Non-pigmented ciliary epithelial cell (primary cell): ENCODE data around the gene RPS23.

Experiments used
- DNase-seq: peaks from one replicate; pipeline ENCODE4 v3.0.0-alpha.2; 2010; ENCODE audit warnings: low read depth

Gene RPS23

DNA sequence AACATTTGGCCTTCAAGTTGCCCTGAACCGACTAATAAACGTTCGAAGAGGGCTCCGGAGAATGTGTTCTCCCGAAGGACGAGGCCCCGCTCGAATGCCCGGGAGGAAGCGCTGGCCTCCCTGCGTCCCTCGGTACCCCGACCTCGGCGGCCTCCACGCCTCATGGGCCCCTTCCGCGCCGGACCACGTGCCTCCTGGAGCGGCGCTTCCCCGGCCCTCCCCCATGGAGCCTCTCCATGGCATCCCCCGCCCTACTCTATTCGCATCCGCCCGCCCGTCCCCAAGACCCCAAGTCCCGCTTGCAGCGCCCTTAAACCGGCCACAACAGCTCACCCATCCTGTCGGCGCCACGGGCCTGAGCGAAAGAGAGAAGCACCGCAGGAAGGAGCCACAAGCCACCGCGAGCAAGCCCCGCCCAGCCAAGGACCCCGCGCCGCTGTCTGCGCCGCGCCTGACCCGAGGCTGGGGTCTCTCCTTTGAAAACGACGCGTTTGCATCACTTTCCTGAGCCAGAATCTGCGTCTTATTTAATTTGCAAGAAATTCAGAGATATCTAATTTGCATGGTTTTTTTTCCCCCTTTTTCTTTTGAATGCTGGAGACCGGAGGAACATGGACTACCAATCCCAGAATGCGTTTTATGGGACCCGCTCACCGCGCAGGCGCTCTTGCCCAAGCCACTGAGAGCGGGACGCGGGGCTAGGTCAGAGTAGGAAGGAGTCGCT lies at the start of gene RPS23:
Gene RPS23 (minus strand): TSS at position 368 of the 724 bp plus-strand sequence. CDS start 31 bp downstream, at position 337.
- peak; percentile 61 for DNase-seq

DNA sequence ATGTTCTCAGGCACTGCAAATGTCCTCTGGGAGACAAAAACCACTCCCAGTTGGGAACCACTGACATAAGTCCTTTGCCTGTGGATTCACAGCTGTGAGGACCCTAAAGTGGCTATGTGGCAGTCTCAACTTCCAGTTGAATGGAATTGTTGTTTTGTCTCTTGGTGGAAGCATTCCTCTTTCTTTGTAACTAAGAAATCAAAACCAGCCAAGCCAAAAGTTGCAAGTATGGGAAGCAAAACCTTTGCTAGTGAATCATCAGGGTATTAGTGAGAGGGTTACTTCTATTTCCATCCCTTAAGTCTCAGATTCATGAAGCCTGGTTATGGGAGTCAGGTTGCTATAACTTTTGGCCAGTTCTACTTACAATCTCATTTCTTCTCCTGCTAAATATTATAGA lies 49.8 kb upstream of the RPS23 start:
- DNase-seq: no peak

GRCh38 chr5:82325996-82326395 lies 47.8 kb upstream of the RPS23 start:
- no peak for DNase-seq

- no peak for DNase-seq
Measured at GRCh38 chr5:82325155-82325554, 47.0 kb upstream of the RPS23 start.

- no peak for DNase-seq
Measured at GRCh38 chr5:82320966-82321365, 42.8 kb upstream of the RPS23 start.

- no peak for DNase-seq
Measured at GRCh38 chr5:82319651-82320376, 41.7 kb upstream of the RPS23 start.

GRCh38 chr5:82319192-82319591 lies 41.0 kb upstream of the RPS23 start:
- DNase-seq: no peak

DNA sequence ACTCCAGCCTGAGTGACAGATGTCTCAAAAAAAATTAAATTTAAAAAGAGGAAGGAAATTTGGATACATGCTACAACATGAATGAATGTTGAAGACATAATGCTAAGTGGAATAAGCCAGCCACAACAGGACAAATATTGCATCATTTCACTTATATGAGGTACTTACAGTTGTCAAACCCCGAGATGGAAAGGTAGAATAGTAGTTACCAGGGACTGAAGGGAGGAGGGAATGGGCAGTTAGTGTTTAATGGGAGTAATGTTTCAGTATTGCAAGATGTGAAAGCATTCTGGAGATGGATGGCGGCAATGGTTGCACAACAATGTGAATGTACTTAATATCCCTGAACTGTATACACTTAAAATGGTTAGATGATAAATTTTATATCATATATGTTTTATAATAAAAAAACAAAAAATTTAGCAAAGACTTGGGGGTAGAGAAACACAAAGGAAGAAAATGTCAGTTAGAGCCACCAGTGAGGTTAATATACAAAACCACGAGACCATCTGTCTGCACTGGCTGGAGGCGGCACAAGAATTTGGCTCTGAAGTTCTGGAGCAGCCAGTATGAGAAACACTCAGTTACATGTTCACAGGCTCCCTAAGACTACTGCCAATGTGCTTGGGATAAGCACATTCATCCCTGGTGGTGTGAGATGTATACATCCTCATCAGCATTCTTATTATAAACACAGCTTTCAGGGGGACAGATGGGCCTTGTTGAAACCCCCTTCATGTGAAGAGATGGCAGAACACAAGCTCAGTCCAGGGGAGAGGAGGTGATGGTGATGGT lies 37.0 kb upstream of the RPS23 start:
- DNase-seq: no peak

GRCh38 chr5:82313016-82313415 lies 34.9 kb upstream of the RPS23 start:
- no peak for DNase-seq

DNA sequence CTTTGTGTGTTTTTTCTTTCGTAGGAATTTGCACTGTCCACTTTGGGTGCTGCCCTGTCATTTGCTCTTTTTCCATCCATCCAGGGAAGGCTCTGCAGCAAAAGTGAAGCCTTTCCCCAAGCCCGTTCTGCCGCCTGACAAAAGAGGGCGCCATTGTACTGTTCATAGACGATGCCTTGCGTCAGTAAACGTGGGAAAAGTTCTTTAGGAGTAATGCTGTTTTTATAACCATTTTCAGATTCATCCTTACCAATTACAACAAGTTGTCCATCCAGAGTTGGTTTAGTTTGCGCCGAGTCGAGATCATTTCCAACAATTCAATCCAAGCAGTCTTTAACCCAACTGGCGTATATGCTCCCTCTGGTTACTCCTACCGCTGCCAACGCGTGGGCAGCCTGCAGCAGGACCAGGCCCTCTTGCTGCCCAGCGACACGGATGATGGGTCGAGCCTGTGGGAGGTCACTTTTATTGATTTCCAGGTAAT lies 34.3 kb upstream of the RPS23 start:
- DNase-seq: peak; percentile 37

DNA sequence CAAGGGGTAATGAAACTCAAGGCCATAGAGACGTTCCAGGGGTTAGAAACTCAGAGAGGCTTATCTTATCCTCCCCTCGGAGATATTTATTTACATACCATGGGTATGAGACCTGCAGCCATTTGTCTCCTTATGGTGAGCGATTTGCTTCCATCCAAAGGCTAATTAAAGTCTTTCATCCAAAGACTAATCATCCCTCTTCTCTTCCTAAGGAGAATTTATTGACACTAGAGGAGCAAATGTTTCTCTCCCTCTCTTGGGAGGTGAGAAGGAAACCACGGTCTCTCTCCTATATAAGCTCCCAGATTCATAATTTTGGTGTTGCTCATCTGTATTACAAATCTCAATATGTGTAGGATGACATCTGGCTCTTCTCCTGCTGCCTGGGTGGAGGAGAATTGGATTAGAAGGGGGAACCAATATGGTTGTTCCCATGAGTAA lies 31.0 kb upstream of the RPS23 start:
- no peak for DNase-seq

- DNase-seq: no peak
Measured at GRCh38 chr5:82308416-82308815, 30.3 kb upstream of the RPS23 start.

GRCh38 chr5:82307451-82307850 lies 29.3 kb upstream of the RPS23 start:
- no peak for DNase-seq

GRCh38 chr5:82306151-82306550 lies 28.0 kb upstream of the RPS23 start:
- DNase-seq: no peak

- no peak for DNase-seq
Measured at GRCh38 chr5:82301190-82301589, 23.0 kb upstream of the RPS23 start.

- no peak for DNase-seq
Measured at GRCh38 chr5:82298668-82299067, 20.5 kb upstream of the RPS23 start.

GRCh38 chr5:82297711-82298110 lies 19.6 kb upstream of the RPS23 start:
- DNase-seq: no peak

GRCh38 chr5:82296929-82297328 lies 18.8 kb upstream of the RPS23 start:
- no peak for DNase-seq

DNA sequence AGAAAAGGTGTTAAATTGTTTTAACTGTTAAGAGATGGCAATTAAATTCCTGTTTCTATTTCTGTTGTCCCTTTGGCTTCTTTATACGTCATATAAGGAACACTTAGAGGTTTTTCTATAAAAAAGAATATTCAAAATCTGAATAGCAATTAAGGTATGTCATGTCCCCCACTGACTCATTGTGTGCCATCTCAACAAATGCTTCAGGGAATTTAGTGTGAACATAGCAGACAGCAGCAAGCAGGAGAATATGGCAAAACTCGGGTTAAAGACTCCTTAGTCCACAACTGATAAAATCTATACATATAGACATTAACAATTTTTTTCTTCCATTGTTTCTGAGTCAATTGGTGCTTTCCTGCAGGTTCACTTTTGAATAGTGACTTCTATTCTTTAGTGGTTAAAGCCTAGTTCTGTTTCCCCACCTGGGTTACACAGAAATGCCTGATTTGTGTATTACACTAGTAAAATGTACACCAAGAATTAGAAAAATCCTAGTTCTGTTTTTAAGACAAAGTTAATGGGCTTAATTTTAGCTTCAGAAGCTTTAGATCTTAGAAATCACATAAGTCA lies 17.9 kb upstream of the RPS23 start:
- no peak for DNase-seq

- no peak for DNase-seq
Measured at GRCh38 chr5:82295144-82295543, 17.0 kb upstream of the RPS23 start.

DNA sequence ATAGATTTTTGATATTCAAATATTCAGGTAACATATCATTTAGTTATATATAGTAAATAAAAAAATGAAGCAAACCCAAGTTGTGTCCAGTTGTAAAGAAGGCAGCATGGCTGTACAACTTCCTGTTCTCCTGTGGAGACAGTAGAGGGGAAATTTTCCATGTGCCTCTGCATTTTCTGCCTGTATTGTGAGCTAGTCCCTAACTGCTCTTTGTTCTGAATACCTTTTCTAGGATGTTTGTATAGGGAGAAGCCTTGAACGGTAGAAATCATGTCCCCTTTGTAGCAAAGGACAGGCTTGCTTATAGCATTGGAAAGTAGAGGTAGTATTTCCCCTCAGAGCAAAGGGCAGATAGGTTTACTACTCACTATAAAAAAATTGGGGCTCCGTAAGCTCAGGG lies 13.3 kb upstream of the RPS23 start:
- DNase-seq: no peak

DNA sequence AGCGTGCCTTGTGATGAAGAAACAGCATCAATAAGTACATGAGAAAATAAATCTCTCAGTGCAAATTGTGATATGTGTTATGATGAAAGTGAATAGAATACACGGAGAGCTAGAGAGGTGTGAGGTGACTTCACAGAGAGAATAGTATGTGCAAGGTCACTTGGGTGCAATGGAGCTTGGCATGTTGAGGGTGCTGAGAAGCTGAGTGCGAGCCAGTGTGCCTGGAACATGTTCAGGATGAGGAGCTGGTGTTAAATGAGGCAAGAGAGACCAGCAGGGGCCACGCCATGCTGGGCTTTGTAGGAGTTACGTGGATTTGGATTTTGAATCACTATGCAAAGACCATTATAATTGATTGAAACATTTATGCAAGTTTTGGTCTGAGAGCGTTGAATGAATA lies 12.8 kb upstream of the RPS23 start:
- DNase-seq: no peak
